GM21367 (cell line): ENCODE results near the gene AREG.

Source experiments
- ATAC-seq: cut with Tn5 transposase; IDR thresholded peaks from one replicate; pipeline ENCODE4 v1.9.1; 2021; ENCODE audit not compliant: unreplicated experiment

AREG gene

GRCh38 chr4:74504212-74504611 lies 59.3 kb downstream of the AREG start:
- ATAC-seq = no peak
